GM13977 (cell line): ENCODE results near the gene CCT5.

ENCODE experiments used
- DNase-seq: peaks from one replicate; pipeline ENCODE4 v3.0.0; 2012; ENCODE audit warnings: low spot score
- in situ Hi-C: fragments of 300-500 bp; cut with MboI; formaldehyde crosslinking; loops from one replicate; pipeline ENCODE4 v1.12.0; 2022; ENCODE audit warnings: low sequenced_read_pairs, low pct_unique_long_range_greater_than_20kb, mixed read lengths, inconsistent platforms; ENCODE audit not compliant: unreplicated experiment
- TF ChIP-seq, protein P1 (sequence below): IDR thresholded peaks from 2 replicates; pipeline ENCODE4 v1.5.1; 2012; ENCODE audit warnings: mild to moderate bottlenecking, control low read depth; ENCODE audit not compliant: insufficient read depth; ENCODE audit errors: extremely low read depth, missing control alignments

Gene CCT5

DNA sequence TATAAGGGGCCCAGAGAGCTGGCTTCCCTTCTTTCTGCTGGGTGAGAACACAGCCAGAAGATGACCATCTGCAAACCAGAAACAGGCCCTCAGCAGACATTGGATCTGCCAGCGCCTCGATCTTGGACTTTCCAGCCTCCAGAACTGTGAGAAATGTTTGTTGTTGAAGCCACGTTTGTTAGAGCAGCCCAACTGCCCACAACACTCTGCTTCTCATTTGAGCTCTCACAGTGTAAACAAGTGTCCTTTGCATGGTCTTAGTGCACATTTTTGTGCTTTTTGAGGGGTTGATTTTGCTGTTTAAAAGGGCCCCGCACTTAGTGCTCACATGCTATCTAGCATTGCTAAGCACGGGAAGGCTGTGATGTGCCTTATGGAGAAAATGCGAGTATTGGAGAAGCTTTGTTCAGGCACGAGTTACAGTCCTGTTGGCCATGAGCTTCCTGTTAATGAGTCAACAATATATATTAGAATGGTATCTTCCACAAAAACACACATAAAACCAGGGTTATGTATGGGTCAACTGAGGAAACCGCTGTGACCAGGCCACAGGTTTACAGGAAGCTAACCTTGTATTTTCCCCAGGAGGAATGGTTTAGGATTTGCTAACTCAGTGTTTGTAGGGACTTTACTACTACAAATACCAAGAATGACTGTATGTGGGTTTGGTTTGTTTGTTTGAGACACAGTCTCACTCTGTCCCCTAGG is 45.7 kb downstream of the CCT5 start:
- in situ Hi-C loops, result no loop called here
- TF ChIP-seq, protein P1, sequence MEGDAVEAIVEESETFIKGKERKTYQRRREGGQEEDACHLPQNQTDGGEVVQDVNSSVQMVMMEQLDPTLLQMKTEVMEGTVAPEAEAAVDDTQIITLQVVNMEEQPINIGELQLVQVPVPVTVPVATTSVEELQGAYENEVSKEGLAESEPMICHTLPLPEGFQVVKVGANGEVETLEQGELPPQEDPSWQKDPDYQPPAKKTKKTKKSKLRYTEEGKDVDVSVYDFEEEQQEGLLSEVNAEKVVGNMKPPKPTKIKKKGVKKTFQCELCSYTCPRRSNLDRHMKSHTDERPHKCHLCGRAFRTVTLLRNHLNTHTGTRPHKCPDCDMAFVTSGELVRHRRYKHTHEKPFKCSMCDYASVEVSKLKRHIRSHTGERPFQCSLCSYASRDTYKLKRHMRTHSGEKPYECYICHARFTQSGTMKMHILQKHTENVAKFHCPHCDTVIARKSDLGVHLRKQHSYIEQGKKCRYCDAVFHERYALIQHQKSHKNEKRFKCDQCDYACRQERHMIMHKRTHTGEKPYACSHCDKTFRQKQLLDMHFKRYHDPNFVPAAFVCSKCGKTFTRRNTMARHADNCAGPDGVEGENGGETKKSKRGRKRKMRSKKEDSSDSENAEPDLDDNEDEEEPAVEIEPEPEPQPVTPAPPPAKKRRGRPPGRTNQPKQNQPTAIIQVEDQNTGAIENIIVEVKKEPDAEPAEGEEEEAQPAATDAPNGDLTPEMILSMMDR, result no peak
- DNase-seq, result no peak

DNA sequence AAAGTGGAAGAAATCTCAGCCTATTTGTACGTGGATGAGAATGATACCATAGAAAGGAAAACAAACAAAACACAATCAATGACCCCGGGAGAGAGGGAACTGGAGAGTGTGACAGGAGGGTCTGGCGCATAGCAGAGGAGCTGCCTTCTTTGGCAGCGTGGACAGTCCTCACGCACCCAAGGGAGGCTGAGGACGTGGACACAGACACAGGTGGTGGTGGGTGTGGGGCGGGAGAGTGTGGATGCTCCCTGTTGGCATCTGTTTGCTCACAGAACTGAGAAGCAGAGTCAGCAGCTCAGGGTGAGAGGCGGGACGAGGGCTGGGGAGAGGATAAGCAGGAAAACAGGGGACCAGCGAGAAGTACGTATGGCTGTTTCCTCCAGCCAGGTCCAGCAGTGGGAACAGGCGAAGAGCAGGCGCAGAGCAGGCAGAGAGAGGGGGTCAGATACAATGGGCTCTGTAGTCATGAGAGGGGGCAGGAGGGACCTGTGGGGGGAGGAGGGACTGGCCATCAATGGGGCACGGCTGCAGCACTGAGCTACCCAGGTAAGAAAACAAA is 47.6 kb downstream of the CCT5 start:
- in situ Hi-C loops, result no loop called here
- no peak for DNase-seq
- TF ChIP-seq, protein P1, result no peak

DNA sequence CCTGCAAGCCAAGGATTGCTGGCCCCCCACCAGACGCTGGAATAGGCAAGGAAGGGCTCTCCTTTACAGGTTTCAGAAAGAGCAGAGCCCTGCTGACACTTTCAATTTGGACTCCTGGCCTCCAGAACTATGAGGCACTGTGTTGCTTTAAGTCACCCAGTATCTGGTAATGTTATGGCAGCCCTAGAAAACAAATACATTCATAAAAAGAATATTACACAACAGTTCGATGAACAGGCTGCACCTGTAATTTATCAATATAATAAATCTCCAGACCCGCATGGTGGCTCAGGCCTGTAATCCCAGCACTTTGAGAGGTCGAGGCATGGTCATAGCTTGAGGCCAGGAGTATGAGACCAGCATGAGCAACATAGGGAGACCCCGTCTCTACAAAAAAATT is 50.2 kb downstream of the CCT5 start:
- TF ChIP-seq, protein P1, result no peak
- in situ Hi-C loops, result no loop called here
- DNase-seq, result no peak

DNA sequence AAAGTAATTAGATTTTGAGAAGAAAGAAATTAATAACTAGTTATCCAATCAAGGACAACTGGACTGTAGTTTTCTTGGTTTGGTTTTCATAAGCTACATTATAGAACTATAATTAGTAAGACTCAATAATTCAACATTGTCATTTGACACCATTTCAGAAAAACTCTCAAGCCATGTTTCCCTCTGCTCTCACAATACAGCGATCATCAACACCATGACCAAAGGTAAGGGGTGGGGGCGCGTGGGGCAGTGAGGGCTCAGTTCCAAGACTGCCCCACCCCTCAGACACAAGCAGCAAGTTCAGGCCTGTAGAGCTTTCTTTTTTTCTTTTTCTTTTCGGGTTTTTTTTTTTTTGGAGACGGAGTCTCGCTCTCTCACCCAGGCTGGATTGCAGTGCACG is 51.2 kb downstream of the CCT5 start:
- in situ Hi-C loops, result no loop called here

DNA sequence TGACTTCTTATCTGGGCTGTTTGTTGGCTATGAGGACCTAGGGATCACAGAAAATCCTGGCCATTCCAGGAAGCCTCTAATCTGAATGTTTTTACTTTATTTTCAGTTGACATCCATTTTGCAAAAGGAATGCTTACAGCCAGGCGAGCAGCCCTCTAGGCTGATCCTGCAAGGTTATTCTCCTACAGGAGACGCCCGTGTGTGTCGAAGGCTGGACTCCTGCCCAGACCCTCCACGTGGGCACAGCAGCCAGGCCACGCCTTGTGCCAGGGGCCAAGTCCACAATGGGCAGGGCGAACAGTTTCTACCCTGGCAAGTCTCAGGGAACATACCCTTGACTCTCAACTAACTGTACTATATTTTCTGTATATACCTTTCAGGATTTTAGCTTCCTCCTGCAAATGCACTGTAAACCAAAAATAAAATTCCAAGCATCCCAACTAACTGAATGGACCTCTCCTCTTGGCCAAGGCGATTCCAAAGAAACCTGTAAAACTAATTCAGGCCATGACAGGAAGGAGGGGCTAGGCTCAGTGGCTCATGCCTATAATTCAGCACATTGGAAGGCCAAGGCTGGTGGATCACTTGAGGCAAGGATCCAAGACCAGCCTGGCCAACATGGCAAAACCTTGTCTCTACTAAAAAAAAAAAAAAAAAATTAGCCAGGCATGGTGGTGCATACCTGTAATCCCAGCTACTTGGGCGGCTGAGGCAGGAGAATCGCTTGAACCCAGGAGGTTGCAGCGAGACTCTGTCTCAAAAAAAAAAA is 51.9 kb downstream of the CCT5 start:
- no peak for DNase-seq
- in situ Hi-C loops, result no loop called here
- TF ChIP-seq, protein P1, result no peak

More for the DNA sequence above, 51.2 kb downstream of the CCT5 start:
- no peak for DNase-seq
- TF ChIP-seq, protein P1, result no peak

DNA sequence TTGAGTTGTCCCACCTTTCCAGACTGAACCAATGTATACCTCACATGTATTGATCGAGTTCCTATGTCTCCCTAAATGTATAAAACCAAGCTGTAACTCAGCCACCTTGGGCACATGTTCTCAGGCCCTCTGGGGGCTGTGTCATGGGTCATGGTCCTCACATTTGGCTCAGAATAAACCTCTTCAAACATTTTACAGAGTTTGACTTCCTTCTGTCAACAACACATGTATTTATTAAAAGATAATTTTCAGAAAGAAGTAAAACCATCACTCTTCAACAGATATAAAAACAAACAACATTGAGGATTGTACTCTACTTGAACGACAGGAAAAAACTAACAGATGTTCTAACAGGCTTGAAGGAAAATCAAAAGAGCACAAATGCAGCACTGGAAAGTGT is 53.1 kb downstream of the CCT5 start:
- DNase-seq, result no peak
- TF ChIP-seq, protein P1, result no peak
- in situ Hi-C loops, result no loop called here
